Activated CD4-positive, alpha-beta memory T cell treated with anti-CD3 and anti-CD28 coated beads for 36 hours (primary cell): ENCODE results near the gene CPPED1. TPM values are rescaled to one million over a fixed set of nuclear protein-coding genes. Genes with fewer than 3 reads are reported as not detected.

Source experiments
- CTCF ChIA-PET: fragments of 350-600 bp; sonication (Branson Sonifier 250); formaldehyde crosslinking; loops from one replicate; lab custom pipeline; 2021; ENCODE audit warnings: antibody characterized with exemption, inconsistent platforms; lab: Charles Lee
- POLR2A ChIA-PET: fragments of 350-600 bp; sonication (Branson Sonifier 250); formaldehyde crosslinking; loops from one replicate; lab custom pipeline; 2021; ENCODE audit warnings: antibody characterized with exemption; lab: Charles Lee
- DNase-seq: peaks from one replicate; pipeline ENCODE4 v3.0.0-alpha.2; 2020
- H3K27ac Mint-ChIP-seq: one replicate; pipeline ENCODE4 v1.8.0; 2021; ENCODE audit warnings: mixed read lengths
- H3K27me3 Mint-ChIP-seq: one replicate; pipeline ENCODE4 v1.8.0; 2021; ENCODE audit warnings: mixed read lengths
- H3K36me3 Mint-ChIP-seq: one replicate; pipeline ENCODE4 v1.8.0; 2021; ENCODE audit warnings: mixed read lengths
- H3K4me1 Mint-ChIP-seq: one replicate; pipeline ENCODE4 v1.8.0; 2021; ENCODE audit warnings: low read depth, mixed read lengths
- H3K4me3 Mint-ChIP-seq: one replicate; pipeline ENCODE4 v1.8.0; 2021; ENCODE audit warnings: mild to moderate bottlenecking, mixed read lengths
- H3K9me3 Mint-ChIP-seq: one replicate; pipeline ENCODE4 v1.8.0; 2021; ENCODE audit warnings: mixed read lengths
- intact Hi-C: fragments of 100-400 bp; cut with micrococcal nuclease; formaldehyde crosslinking; loops from one replicate; pipeline ENCODE4 v1.15.1; 2023
- total RNA-seq, 2 experiments: library from RNA; stranded (reverse); gene quantifications; one replicate each; pipeline ENCODE4 v1.2.3, GENCODE V29; 2021

Gene CPPED1
- total RNA-seq, 2 experiments from 2014 or later, result 11.0 to 11.5 TPM

GRCh38 chr16:12688951-12689850 lies 114.5 kb downstream of the CPPED1 start:
- Mint-ChIP-seq H3K9me3 (no peaks in the 10 kb centered on the region), H3K27me3 (no peaks in the 10 kb centered on the region), H3K4me1 (peaks cover 4% of the 10 kb centered on the region), H3K36me3 (peaks cover 5% of the 10 kb centered on the region), H3K27ac (no peak overlapping the region), H3K4me3 (no peak overlapping the region)
- DNase-seq, result peak; percentile 12
- POLR2A ChIA-PET, result interaction anchor here (0.6 to 0.7 kb wide), 2 partner anchors 118 to 173 kb away, joined by 3 read pairs; no protein-coding TSS in a partner anchor
- CTCF ChIA-PET, result interaction anchor here (1.0 kb wide), 1 partner anchor 129 kb away, joined by 3 read pairs; no protein-coding TSS in a partner anchor
- intact Hi-C loops, result no loop called here

GRCh38 chr16:12685806-12686205 lies 117.9 kb downstream of the CPPED1 start:
- H3K27ac Mint-ChIP-seq, result no peak overlapping the region
- H3K36me3 Mint-ChIP-seq, result peaks cover 6% of the 10 kb centered on the region
- intact Hi-C loops, result no loop called here
- CTCF ChIA-PET, result no interaction called here
- peaks cover 4% of the 10 kb centered on the region for H3K4me1 Mint-ChIP-seq
- H3K4me3 Mint-ChIP-seq, result no peak overlapping the region
- H3K27me3 Mint-ChIP-seq, result no peaks in the 10 kb centered on the region
- DNase-seq, result no peak
- no peaks in the 10 kb centered on the region for H3K9me3 Mint-ChIP-seq
- POLR2A ChIA-PET, result no interaction called here

GRCh38 chr16:12682432-12683165 lies 121.1 kb downstream of the CPPED1 start:
- H3K27me3 Mint-ChIP-seq, result no peaks in the 10 kb centered on the region
- DNase-seq, result no peak
- H3K9me3 Mint-ChIP-seq, result no peaks in the 10 kb centered on the region
- CTCF ChIA-PET, result no interaction called here
- peaks cover 5% of the 10 kb centered on the region for H3K4me1 Mint-ChIP-seq
- POLR2A ChIA-PET, result no interaction called here
- H3K27ac Mint-ChIP-seq, result no peak overlapping the region
- peaks cover 2% of the 10 kb centered on the region for H3K36me3 Mint-ChIP-seq
- no peak overlapping the region for H3K4me3 Mint-ChIP-seq
- intact Hi-C loops, result no loop called here

GRCh38 chr16:12681653-12682052 lies 122.0 kb downstream of the CPPED1 start:
- Mint-ChIP-seq H3K9me3 (no peaks in the 10 kb centered on the region), H3K27ac (no peak overlapping the region), H3K4me3 (no peak overlapping the region), H3K36me3 (peaks cover 2% of the 10 kb centered on the region), H3K4me1 (peaks cover 14% of the 10 kb centered on the region), H3K27me3 (no peaks in the 10 kb centered on the region)
- no peak for DNase-seq
- intact Hi-C loops, result no loop called here
- ChIA-PET CTCF (no interaction called here), POLR2A (no interaction called here)

- DNase-seq, result no peak
- intact Hi-C loops, result no loop called here
- no peak overlapping the region for H3K4me3 Mint-ChIP-seq
- POLR2A ChIA-PET, result no interaction called here
- peaks cover 18% of the 10 kb centered on the region for H3K4me1 Mint-ChIP-seq
- H3K9me3 Mint-ChIP-seq, result no peaks in the 10 kb centered on the region
- H3K27me3 Mint-ChIP-seq, result no peaks in the 10 kb centered on the region
- H3K36me3 Mint-ChIP-seq, result peaks cover 2% of the 10 kb centered on the region
- CTCF ChIA-PET, result no interaction called here
- H3K27ac Mint-ChIP-seq, result no peak overlapping the region
Observed at GRCh38 chr16:12680531-12680930, 123.2 kb downstream of the CPPED1 start.

- Mint-ChIP-seq H3K36me3 (peaks cover 2% of the 10 kb centered on the region), H3K27ac (no peak overlapping the region), H3K27me3 (no peaks in the 10 kb centered on the region), H3K4me1 (peaks cover 18% of the 10 kb centered on the region), H3K9me3 (no peaks in the 10 kb centered on the region), H3K4me3 (no peak overlapping the region)
- ChIA-PET POLR2A (no interaction called here), CTCF (no interaction called here)
- no peak for DNase-seq
- intact Hi-C loops, result no loop called here
Observed at GRCh38 chr16:12679660-12680272, 123.9 kb downstream of the CPPED1 start.

GRCh38 chr16:12678983-12679382 lies 124.7 kb downstream of the CPPED1 start:
- POLR2A ChIA-PET, result no interaction called here
- Mint-ChIP-seq H3K27ac (no peak overlapping the region), H3K4me1 (peaks cover 18% of the 10 kb centered on the region), H3K9me3 (no peaks in the 10 kb centered on the region), H3K36me3 (peaks cover 2% of the 10 kb centered on the region), H3K27me3 (no peaks in the 10 kb centered on the region), H3K4me3 (no peak overlapping the region)
- CTCF ChIA-PET, result no interaction called here
- no peak for DNase-seq
- intact Hi-C loops, result no loop called here

- CTCF ChIA-PET, result no interaction called here
- DNase-seq, result no peak
- intact Hi-C loops, result no loop called here
- Mint-ChIP-seq H3K27ac (no peak overlapping the region), H3K27me3 (no peaks in the 10 kb centered on the region), H3K4me3 (no peak overlapping the region), H3K4me1 (peaks cover 18% of the 10 kb centered on the region), H3K36me3 (no peaks in the 10 kb centered on the region), H3K9me3 (no peaks in the 10 kb centered on the region)
- POLR2A ChIA-PET, result no interaction called here
Observed at GRCh38 chr16:12677502-12677901, 126.2 kb downstream of the CPPED1 start.

- POLR2A ChIA-PET, result no interaction called here
Observed at GRCh38 chr16:12675852-12676251, 127.8 kb downstream of the CPPED1 start.

GRCh38 chr16:12675046-12675445 lies 128.6 kb downstream of the CPPED1 start:
- Mint-ChIP-seq H3K9me3 (peaks cover 3% of the 10 kb centered on the region), H3K4me3 (no peak overlapping the region), H3K27me3 (no peaks in the 10 kb centered on the region), H3K36me3 (peaks cover 6% of the 10 kb centered on the region), H3K4me1 (peaks cover 18% of the 10 kb centered on the region), H3K27ac (no peak overlapping the region)
- intact Hi-C loops, result no loop called here
- ChIA-PET POLR2A (interaction anchor here (0.5 kb wide), 1 partner anchor 430 kb away, joined by 5 read pairs; no protein-coding TSS in a partner anchor), CTCF (no interaction called here)
- DNase-seq, result no peak

More at GRCh38 chr16:12675852-12676251, 127.8 kb downstream of the CPPED1 start:
- H3K27me3 Mint-ChIP-seq, result no peaks in the 10 kb centered on the region
- CTCF ChIA-PET, result no interaction called here
- H3K9me3 Mint-ChIP-seq, result no peaks in the 10 kb centered on the region
- no peak overlapping the region for H3K4me3 Mint-ChIP-seq
- no peak overlapping the region for H3K27ac Mint-ChIP-seq
- no peak for DNase-seq
- intact Hi-C loops, result no loop called here
- peaks cover 18% of the 10 kb centered on the region for H3K4me1 Mint-ChIP-seq
- peaks cover 2% of the 10 kb centered on the region for H3K36me3 Mint-ChIP-seq

GRCh38 chr16:12674524-12674923 lies 129.2 kb downstream of the CPPED1 start:
- Mint-ChIP-seq H3K27me3 (no peaks in the 10 kb centered on the region), H3K27ac (no peak overlapping the region), H3K4me1 (peaks cover 18% of the 10 kb centered on the region), H3K36me3 (peaks cover 11% of the 10 kb centered on the region), H3K4me3 (no peak overlapping the region), H3K9me3 (peaks cover 3% of the 10 kb centered on the region)
- no peak for DNase-seq
- CTCF ChIA-PET, result no interaction called here
- intact Hi-C loops, result no loop called here
- POLR2A ChIA-PET, result no interaction called here

GRCh38 chr16:12674071-12674470 lies 129.6 kb downstream of the CPPED1 start:
- CTCF ChIA-PET, result no interaction called here
- Mint-ChIP-seq H3K4me3 (no peak overlapping the region), H3K9me3 (peaks cover 6% of the 10 kb centered on the region), H3K36me3 (peaks cover 14% of the 10 kb centered on the region), H3K27me3 (no peaks in the 10 kb centered on the region), H3K4me1 (peaks cover 18% of the 10 kb centered on the region), H3K27ac (no peak overlapping the region)
- POLR2A ChIA-PET, result no interaction called here
- no peak for DNase-seq
- intact Hi-C loops, result no loop called here
